Panc1 (cell line): ENCODE measurements around the gene PKD1L1. TPM values are rescaled to one million over a fixed set of nuclear protein-coding genes. Genes with fewer than 3 reads are reported as not detected.

ENCODE experiments used
- ATAC-seq: fragments of 200-7000 bp; cut with Tn5 transposase; 2 replicates; pipeline ENCODE4 v1.9.1; 2020; ENCODE audit warnings: mild to moderate bottlenecking, moderate library complexity
- BruUV-seq: library from RNA; stranded (reverse); fragments of 400-500 nt; replicated peaks from 2 replicates; lab custom pipeline; 2021; lab: Mats Ljungman, UMichigan
- CTCF ChIA-PET: fragments of 300-600 bp; sonication (Branson Sonifier 250); formaldehyde crosslinking; loops from one replicate; lab custom pipeline; 2022; ENCODE audit warnings: antibody characterized with exemption; lab: Charles Lee
- POLR2A ChIA-PET: fragments of 300-600 bp; sonication (Branson Sonifier 250); formaldehyde crosslinking; loops from one replicate; lab custom pipeline; 2022; ENCODE audit warnings: antibody characterized with exemption; lab: Charles Lee
- DNase-seq: peaks from one replicate; pipeline ENCODE4 v3.0.0-alpha.2; 2010; ENCODE audit warnings: low read depth, low spot score
- H3K27ac ChIP-seq: 2 replicates; pipeline ENCODE4 v1.5.1; 2011; ENCODE audit warnings: mild to moderate bottlenecking, low read length, inconsistent platforms
- H3K27me3 ChIP-seq: fragments of 200-500 bp; sonication (Bioruptor generic); 2 replicates; pipeline ENCODE4 v1.6.0; 2014; ENCODE audit warnings: low read length, inconsistent platforms; ENCODE audit not compliant: control insufficient read depth, insufficient read depth
- H3K36me3 ChIP-seq: fragments of 200-500 bp; sonication (Bioruptor generic); 2 replicates; pipeline ENCODE4 v1.5.1; 2014; ENCODE audit warnings: inconsistent platforms, mild to moderate bottlenecking, low read length, moderate library complexity; ENCODE audit not compliant: control insufficient read depth, insufficient read depth
- H3K4me1 ChIP-seq: 2 replicates; pipeline ENCODE4 v1.5.1; 2011; ENCODE audit warnings: inconsistent platforms, mild to moderate bottlenecking, low read length, moderate library complexity; ENCODE audit not compliant: control insufficient read depth, insufficient read depth
- H3K4me3 ChIP-seq, 2 experiments: 2 replicates each; pipeline ENCODE4 v1.5.1; 2011 to 2012; ENCODE audit warnings: low read depth in 2 of 2, low read length in 2 of 2, mild to moderate bottlenecking in 2 of 2, inconsistent platforms in 1 of 2, moderate library complexity in 1 of 2
- H3K9me3 ChIP-seq: fragments of 200-500 bp; sonication (Bioruptor generic); 2 replicates; pipeline ENCODE4 v1.5.1; 2014; ENCODE audit warnings: low read depth, mild to moderate bottlenecking, inconsistent platforms, low read length, moderate library complexity; ENCODE audit not compliant: control insufficient read depth, insufficient read depth
- POLR2AphosphoS5 ChIP-seq: IDR thresholded peaks from 2 replicates; pipeline ENCODE4 v1.6.1; 2012; ENCODE audit warnings: mild to moderate bottlenecking, low read depth, low read length, moderate library complexity
- SIN3A ChIP-seq: IDR thresholded peaks from 2 replicates; pipeline ENCODE4 v1.6.1; 2012; ENCODE audit warnings: low read depth, mild to moderate bottlenecking, low read length, moderate library complexity, borderline replicate concordance; ENCODE audit not compliant: insufficient read depth
- TCF7L2 ChIP-seq: IDR thresholded peaks from 2 replicates; pipeline ENCODE4 v1.6.1; 2011; ENCODE audit warnings: mild to moderate bottlenecking, low read depth, low read length, inconsistent platforms
- in situ Hi-C: cut with HindIII; loops from 2 replicates; pipeline ENCODE4 v1.10.0; 2016; ENCODE audit warnings: low sequenced_read_pairs, low pct_unique_long_range_greater_than_20kb
- intact Hi-C: fragments of 100-400 bp; cut with micrococcal nuclease; formaldehyde crosslinking; loops from one replicate; pipeline ENCODE4 v1.10.0; 2022; ENCODE audit not compliant: unreplicated experiment
- total RNA-seq: library from RNA; stranded (reverse); gene quantifications from one replicate; pipeline ENCODE4 v1.2.1, GENCODE V29; 2021; ENCODE audit not compliant: unreplicated experiment
- TF ChIP-seq, protein P1 (sequence below), 2 experiments: IDR thresholded peaks; 2 replicates each; pipeline ENCODE4 v1.6.1; 2011 to 2012; ENCODE audit warnings: low read depth in 2 of 2, control low read depth in 1 of 2, low read length in 1 of 2, mild to moderate bottlenecking in 1 of 2, moderate library complexity in 1 of 2; ENCODE audit not compliant: insufficient read depth in 1 of 2
- TF ChIP-seq, protein P2 (sequence below): fragments of 450-650 bp; IDR thresholded peaks from 2 replicates; pipeline ENCODE4 v1.5.1; 2017; ENCODE audit warnings: mild to moderate bottlenecking

Gene PKD1L1
- total RNA-seq, 1 experiment from 2014 or later, result 2.2 TPM

DNA sequence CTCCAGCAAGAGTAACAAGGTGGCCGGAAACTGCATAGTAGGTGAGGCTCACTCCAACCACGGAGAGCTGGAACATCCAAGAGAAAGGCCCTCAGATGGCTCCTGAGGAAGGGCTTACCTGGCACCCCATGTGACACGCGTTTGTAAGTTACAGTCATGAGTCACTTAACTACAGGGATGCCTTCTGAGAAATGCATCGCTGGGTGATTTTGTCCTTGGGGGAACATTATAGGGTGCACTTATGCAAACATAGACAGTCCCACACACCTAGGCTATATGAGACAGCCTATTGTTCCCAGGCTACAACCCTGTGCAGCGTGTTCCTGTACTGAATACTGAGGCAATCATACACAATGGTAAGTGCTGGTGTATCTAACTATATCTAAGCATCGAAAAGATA, 139.9 kb downstream of the PKD1L1 start:
- intact Hi-C loops, result no loop called here
- CTCF ChIA-PET, result no interaction called here
- ATAC-seq (no peak), DNase-seq (no peak)
- H3K4me3 ChIP-seq, result no peak overlapping the region
- in situ Hi-C loops, result no loop called here
- no peaks in the 10 kb centered on the region for H3K36me3 ChIP-seq
- POLR2A ChIA-PET, result interaction anchor here (0.7 kb wide), 1 partner anchor 231 kb away, joined by 4 read pairs; no protein-coding TSS in a partner anchor
- peaks cover 58% of the 10 kb centered on the region for H3K4me1 ChIP-seq
- no peaks in the 10 kb centered on the region for H3K27me3 ChIP-seq
- H3K27ac ChIP-seq, result peak overlapping the region; percentile 95
- TF ChIP-seq SIN3A, result no peak
- TF ChIP-seq POLR2AphosphoS5, result no peak
- TF ChIP-seq, protein P1, sequence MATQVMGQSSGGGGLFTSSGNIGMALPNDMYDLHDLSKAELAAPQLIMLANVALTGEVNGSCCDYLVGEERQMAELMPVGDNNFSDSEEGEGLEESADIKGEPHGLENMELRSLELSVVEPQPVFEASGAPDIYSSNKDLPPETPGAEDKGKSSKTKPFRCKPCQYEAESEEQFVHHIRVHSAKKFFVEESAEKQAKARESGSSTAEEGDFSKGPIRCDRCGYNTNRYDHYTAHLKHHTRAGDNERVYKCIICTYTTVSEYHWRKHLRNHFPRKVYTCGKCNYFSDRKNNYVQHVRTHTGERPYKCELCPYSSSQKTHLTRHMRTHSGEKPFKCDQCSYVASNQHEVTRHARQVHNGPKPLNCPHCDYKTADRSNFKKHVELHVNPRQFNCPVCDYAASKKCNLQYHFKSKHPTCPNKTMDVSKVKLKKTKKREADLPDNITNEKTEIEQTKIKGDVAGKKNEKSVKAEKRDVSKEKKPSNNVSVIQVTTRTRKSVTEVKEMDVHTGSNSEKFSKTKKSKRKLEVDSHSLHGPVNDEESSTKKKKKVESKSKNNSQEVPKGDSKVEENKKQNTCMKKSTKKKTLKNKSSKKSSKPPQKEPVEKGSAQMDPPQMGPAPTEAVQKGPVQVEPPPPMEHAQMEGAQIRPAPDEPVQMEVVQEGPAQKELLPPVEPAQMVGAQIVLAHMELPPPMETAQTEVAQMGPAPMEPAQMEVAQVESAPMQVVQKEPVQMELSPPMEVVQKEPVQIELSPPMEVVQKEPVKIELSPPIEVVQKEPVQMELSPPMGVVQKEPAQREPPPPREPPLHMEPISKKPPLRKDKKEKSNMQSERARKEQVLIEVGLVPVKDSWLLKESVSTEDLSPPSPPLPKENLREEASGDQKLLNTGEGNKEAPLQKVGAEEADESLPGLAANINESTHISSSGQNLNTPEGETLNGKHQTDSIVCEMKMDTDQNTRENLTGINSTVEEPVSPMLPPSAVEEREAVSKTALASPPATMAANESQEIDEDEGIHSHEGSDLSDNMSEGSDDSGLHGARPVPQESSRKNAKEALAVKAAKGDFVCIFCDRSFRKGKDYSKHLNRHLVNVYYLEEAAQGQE (IDR thresholded peaks at IDR 0.05; ENCODE audit: insufficient read depth in 1 of 2, low read depth in 2 of 2, low read length in 1 of 2), result no peak
- TF ChIP-seq TCF7L2, result no peak
- TF ChIP-seq, protein P2, sequence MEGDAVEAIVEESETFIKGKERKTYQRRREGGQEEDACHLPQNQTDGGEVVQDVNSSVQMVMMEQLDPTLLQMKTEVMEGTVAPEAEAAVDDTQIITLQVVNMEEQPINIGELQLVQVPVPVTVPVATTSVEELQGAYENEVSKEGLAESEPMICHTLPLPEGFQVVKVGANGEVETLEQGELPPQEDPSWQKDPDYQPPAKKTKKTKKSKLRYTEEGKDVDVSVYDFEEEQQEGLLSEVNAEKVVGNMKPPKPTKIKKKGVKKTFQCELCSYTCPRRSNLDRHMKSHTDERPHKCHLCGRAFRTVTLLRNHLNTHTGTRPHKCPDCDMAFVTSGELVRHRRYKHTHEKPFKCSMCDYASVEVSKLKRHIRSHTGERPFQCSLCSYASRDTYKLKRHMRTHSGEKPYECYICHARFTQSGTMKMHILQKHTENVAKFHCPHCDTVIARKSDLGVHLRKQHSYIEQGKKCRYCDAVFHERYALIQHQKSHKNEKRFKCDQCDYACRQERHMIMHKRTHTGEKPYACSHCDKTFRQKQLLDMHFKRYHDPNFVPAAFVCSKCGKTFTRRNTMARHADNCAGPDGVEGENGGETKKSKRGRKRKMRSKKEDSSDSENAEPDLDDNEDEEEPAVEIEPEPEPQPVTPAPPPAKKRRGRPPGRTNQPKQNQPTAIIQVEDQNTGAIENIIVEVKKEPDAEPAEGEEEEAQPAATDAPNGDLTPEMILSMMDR, result no peak
- H3K9me3 ChIP-seq, result no peaks in the 10 kb centered on the region
- BruUV-seq, result no TSS peak

DNA sequence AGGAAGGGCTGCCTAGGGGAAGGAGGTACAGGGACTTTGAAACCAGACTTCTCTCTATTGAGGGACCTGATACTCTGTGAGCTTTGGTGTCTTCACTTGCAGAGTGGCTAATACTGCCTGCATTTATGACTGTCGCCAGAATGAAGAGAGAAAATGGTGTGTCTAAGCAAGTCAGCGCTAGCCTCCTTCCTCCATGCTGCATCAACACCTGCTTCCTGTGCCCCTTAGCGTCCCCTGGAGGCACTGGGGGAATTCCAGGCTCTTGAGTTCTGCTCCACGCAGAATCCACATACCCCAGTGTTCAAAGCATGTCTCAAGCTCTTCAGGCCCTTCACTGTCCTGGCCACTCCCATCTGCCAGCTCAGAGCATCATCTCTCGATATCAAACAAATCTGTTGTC, 140.5 kb downstream of the PKD1L1 start:
- Histone ChIP-seq H3K27me3 (no peaks in the 10 kb centered on the region), H3K4me1 (peaks cover 63% of the 10 kb centered on the region), H3K4me3 (no peak overlapping the region), H3K27ac (peak overlapping the region; percentile 95), H3K36me3 (no peaks in the 10 kb centered on the region), H3K9me3 (no peaks in the 10 kb centered on the region)
- ChIA-PET POLR2A (no interaction called here), CTCF (no interaction called here)
- no peak for TF ChIP-seq SIN3A
- no peak for TF ChIP-seq TCF7L2
- no peak for TF ChIP-seq POLR2AphosphoS5
- no TSS peak for BruUV-seq
- DNase-seq (no peak), ATAC-seq (peak; percentile 40)
- intact Hi-C loops (no loop called here), in situ Hi-C loops (no loop called here)

DNA sequence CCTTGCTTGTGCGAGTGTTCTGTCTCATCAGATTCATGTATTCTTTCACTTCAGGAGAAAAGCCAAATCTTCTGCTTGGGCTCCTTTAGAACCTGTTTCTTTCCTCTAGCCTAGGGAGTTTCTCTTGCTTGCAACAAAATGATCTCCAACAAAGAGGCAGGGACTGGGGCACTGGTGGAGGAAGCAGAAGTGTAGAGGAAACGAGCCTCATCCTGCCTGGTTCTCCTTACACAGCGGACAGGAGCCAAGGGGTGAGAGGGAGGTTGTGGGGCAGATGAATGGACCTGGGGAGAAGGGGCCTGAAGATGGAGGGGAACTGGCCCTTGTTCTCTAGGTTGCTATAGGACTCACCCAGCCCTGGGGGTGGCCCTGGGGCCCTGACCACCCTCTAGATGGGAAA, 141.1 kb downstream of the PKD1L1 start:
- peaks cover 70% of the 10 kb centered on the region for H3K4me1 ChIP-seq
- H3K36me3 ChIP-seq, result no peaks in the 10 kb centered on the region
- POLR2A ChIA-PET, result no interaction called here
- peak overlapping the region; percentile 95 for H3K27ac ChIP-seq
- no peak for DNase-seq
- CTCF ChIA-PET, result interaction anchor here (0.5 to 1.4 kb wide), 3 partner anchors 80 to 138 kb away, joined by 3 to 4 read pairs (median 3); no protein-coding TSS in a partner anchor
- TF ChIP-seq, protein P1 (IDR thresholded peaks at IDR 0.05; ENCODE audit: insufficient read depth in 1 of 2, low read depth in 2 of 2, low read length in 1 of 2), result no peak
- TF ChIP-seq TCF7L2, result no peak
- TF ChIP-seq SIN3A, result no peak
- TF ChIP-seq POLR2AphosphoS5, result no peak
- TF ChIP-seq, protein P2, result no peak
- H3K4me3 ChIP-seq, result no peak overlapping the region
- intact Hi-C loops (no loop called here), in situ Hi-C loops (no loop called here)
- no TSS peak for BruUV-seq
- ATAC-seq, result peak; percentile 44
- no peaks in the 10 kb centered on the region for H3K27me3 ChIP-seq
- no peaks in the 10 kb centered on the region for H3K9me3 ChIP-seq
